ENCODE measurements around the gene ELP2.
"Not testable (repeated sequence)": the region's sequence is repeated elsewhere in the genome, so short reads cannot be mapped to it uniquely, and the experiment has no call there.

ELP2 gene

GRCh38 chr18:36116771-36117170 is 12.9 kb upstream of the ELP2 start:
- peaks cover 34% of the 10 kb centered on the region for H3K36me3 ChIP-seq (ENCODE audit: control insufficient read depth, insufficient read depth, low read length)
- not testable (repeated sequence) for H3K27me3 ChIP-seq (replicated peaks; ENCODE audit: control insufficient read depth, insufficient read depth, low read length, poor library complexity, severe bottlenecking); DNase-seq; H3K4me1 ChIP-seq (ENCODE audit: control insufficient read depth, insufficient read depth, low read length, poor library complexity, severe bottlenecking); H3K4me3 ChIP-seq (ENCODE audit: insufficient read depth, low read depth, low read length, poor library complexity, severe bottlenecking); H3K9me3 ChIP-seq (ENCODE audit: control insufficient read depth, low read length); H3K27ac ChIP-seq (ENCODE audit: insufficient read depth, low read length, poor library complexity, severe bottlenecking)

- peaks cover 24% of the 10 kb centered on the region for H3K36me3 ChIP-seq (ENCODE audit: control insufficient read depth, insufficient read depth, low read length)
Measured at GRCh38 chr18:36120297-36120696, 9.4 kb upstream of the ELP2 start.

GRCh38 chr18:36124841-36125240 is 4.9 kb upstream of the ELP2 start:
- no peak overlapping the region for H3K27ac ChIP-seq (ENCODE audit: insufficient read depth, low read length, poor library complexity, severe bottlenecking)
- no peaks in the 10 kb centered on the region for H3K27me3 ChIP-seq (replicated peaks; ENCODE audit: control insufficient read depth, insufficient read depth, low read length, poor library complexity, severe bottlenecking)
- peaks cover 10% of the 10 kb centered on the region for H3K4me1 ChIP-seq (ENCODE audit: control insufficient read depth, insufficient read depth, low read length, poor library complexity, severe bottlenecking)

More at GRCh38 chr18:36120297-36120696, 9.4 kb upstream of the ELP2 start:
- H3K9me3 ChIP-seq (ENCODE audit: control insufficient read depth, low read length): no peaks in the 10 kb centered on the region
- H3K27ac ChIP-seq (ENCODE audit: insufficient read depth, low read length, poor library complexity, severe bottlenecking): no peak overlapping the region
- DNase-seq: no peak
- no peaks in the 10 kb centered on the region for H3K4me1 ChIP-seq (ENCODE audit: control insufficient read depth, insufficient read depth, low read length, poor library complexity, severe bottlenecking)
- no peak overlapping the region for H3K4me3 ChIP-seq (ENCODE audit: insufficient read depth, low read depth, low read length, poor library complexity, severe bottlenecking)
- no peaks in the 10 kb centered on the region for H3K27me3 ChIP-seq (replicated peaks; ENCODE audit: control insufficient read depth, insufficient read depth, low read length, poor library complexity, severe bottlenecking)

GRCh38 chr18:36126668-36127067 is 3.0 kb upstream of the ELP2 start:
- H3K27me3 ChIP-seq (replicated peaks; ENCODE audit: control insufficient read depth, insufficient read depth, low read length, poor library complexity, severe bottlenecking): no peaks in the 10 kb centered on the region
- H3K27ac ChIP-seq (ENCODE audit: insufficient read depth, low read length, poor library complexity, severe bottlenecking): no peak overlapping the region
- H3K36me3 ChIP-seq (ENCODE audit: control insufficient read depth, insufficient read depth, low read length): peaks cover 15% of the 10 kb centered on the region
- no peaks in the 10 kb centered on the region for H3K9me3 ChIP-seq (ENCODE audit: control insufficient read depth, low read length)
- no peak for DNase-seq
- H3K4me3 ChIP-seq (ENCODE audit: insufficient read depth, low read depth, low read length, poor library complexity, severe bottlenecking): no peak overlapping the region
- H3K4me1 ChIP-seq (ENCODE audit: control insufficient read depth, insufficient read depth, low read length, poor library complexity, severe bottlenecking): peaks cover 20% of the 10 kb centered on the region

More at GRCh38 chr18:36124841-36125240, 4.9 kb upstream of the ELP2 start:
- no peak for DNase-seq
- H3K36me3 ChIP-seq (ENCODE audit: control insufficient read depth, insufficient read depth, low read length): peaks cover 19% of the 10 kb centered on the region
- no peak overlapping the region for H3K4me3 ChIP-seq (ENCODE audit: insufficient read depth, low read depth, low read length, poor library complexity, severe bottlenecking)
- H3K9me3 ChIP-seq (ENCODE audit: control insufficient read depth, low read length): no peaks in the 10 kb centered on the region

GRCh38 chr18:36127836-36128529 is 1.7 kb upstream of the ELP2 start:
- no peak overlapping the region for H3K27ac ChIP-seq (ENCODE audit: insufficient read depth, low read length, poor library complexity, severe bottlenecking)
- DNase-seq: no peak
- peaks cover 33% of the 10 kb centered on the region for H3K4me1 ChIP-seq (ENCODE audit: control insufficient read depth, insufficient read depth, low read length, poor library complexity, severe bottlenecking)
- H3K27me3 ChIP-seq (replicated peaks; ENCODE audit: control insufficient read depth, insufficient read depth, low read length, poor library complexity, severe bottlenecking): no peaks in the 10 kb centered on the region
- H3K9me3 ChIP-seq (ENCODE audit: control insufficient read depth, low read length): no peaks in the 10 kb centered on the region
- H3K4me3 ChIP-seq (ENCODE audit: insufficient read depth, low read depth, low read length, poor library complexity, severe bottlenecking): peak overlapping the region; percentile 99
- peaks cover 6% of the 10 kb centered on the region for H3K36me3 ChIP-seq (ENCODE audit: control insufficient read depth, insufficient read depth, low read length)

GRCh38 chr18:36128530-36128870 is 1.2 kb upstream of the ELP2 start:
- Histone ChIP-seq H3K4me3 (ENCODE audit: insufficient read depth, low read depth, low read length, poor library complexity, severe bottlenecking) (peak overlapping the region; percentile 99), H3K27ac (ENCODE audit: insufficient read depth, low read length, poor library complexity, severe bottlenecking) (peak overlapping the region; percentile 99), H3K4me1 (ENCODE audit: control insufficient read depth, insufficient read depth, low read length, poor library complexity, severe bottlenecking) (peaks cover 33% of the 10 kb centered on the region), H3K9me3 (ENCODE audit: control insufficient read depth, low read length) (no peaks in the 10 kb centered on the region), H3K27me3 (replicated peaks; ENCODE audit: control insufficient read depth, insufficient read depth, low read length, poor library complexity, severe bottlenecking) (no peaks in the 10 kb centered on the region), H3K36me3 (ENCODE audit: control insufficient read depth, insufficient read depth, low read length) (peaks cover 6% of the 10 kb centered on the region)
- no peak for DNase-seq

- Histone ChIP-seq H3K4me3 (ENCODE audit: insufficient read depth, low read depth, low read length, poor library complexity, severe bottlenecking) (peak overlapping the region; percentile 99), H3K36me3 (ENCODE audit: control insufficient read depth, insufficient read depth, low read length) (peaks cover 7% of the 10 kb centered on the region), H3K27ac (ENCODE audit: insufficient read depth, low read length, poor library complexity, severe bottlenecking) (peak overlapping the region; percentile 99), H3K4me1 (ENCODE audit: control insufficient read depth, insufficient read depth, low read length, poor library complexity, severe bottlenecking) (peaks cover 33% of the 10 kb centered on the region), H3K9me3 (ENCODE audit: control insufficient read depth, low read length) (no peaks in the 10 kb centered on the region), H3K27me3 (replicated peaks; ENCODE audit: control insufficient read depth, insufficient read depth, low read length, poor library complexity, severe bottlenecking) (no peaks in the 10 kb centered on the region)
- no peak for DNase-seq
Measured at GRCh38 chr18:36128907-36129299, 796 bp upstream of the ELP2 start.

GRCh38 chr18:36130039-36130831 is 536 bp downstream of the ELP2 start:
- Histone ChIP-seq H3K4me1 (ENCODE audit: control insufficient read depth, insufficient read depth, low read length, poor library complexity, severe bottlenecking) (peaks cover 33% of the 10 kb centered on the region), H3K27me3 (replicated peaks; ENCODE audit: control insufficient read depth, insufficient read depth, low read length, poor library complexity, severe bottlenecking) (no peaks in the 10 kb centered on the region), H3K36me3 (ENCODE audit: control insufficient read depth, insufficient read depth, low read length) (peaks cover 4% of the 10 kb centered on the region), H3K9me3 (ENCODE audit: control insufficient read depth, low read length) (no peaks in the 10 kb centered on the region), H3K27ac (ENCODE audit: insufficient read depth, low read length, poor library complexity, severe bottlenecking) (peak overlapping the region; percentile 99), H3K4me3 (ENCODE audit: insufficient read depth, low read depth, low read length, poor library complexity, severe bottlenecking) (peak overlapping the region; percentile 99)
- no peak for DNase-seq

- Histone ChIP-seq H3K27me3 (replicated peaks; ENCODE audit: control insufficient read depth, insufficient read depth, low read length, poor library complexity, severe bottlenecking) (no peaks in the 10 kb centered on the region), H3K4me1 (ENCODE audit: control insufficient read depth, insufficient read depth, low read length, poor library complexity, severe bottlenecking) (peaks cover 33% of the 10 kb centered on the region), H3K27ac (ENCODE audit: insufficient read depth, low read length, poor library complexity, severe bottlenecking) (no peak overlapping the region), H3K36me3 (ENCODE audit: control insufficient read depth, insufficient read depth, low read length) (peaks cover 4% of the 10 kb centered on the region), H3K9me3 (ENCODE audit: control insufficient read depth, low read length) (no peaks in the 10 kb centered on the region), H3K4me3 (ENCODE audit: insufficient read depth, low read depth, low read length, poor library complexity, severe bottlenecking) (peak overlapping the region; percentile 99)
- DNase-seq: no peak
Measured at GRCh38 chr18:36130883-36131653, 1.4 kb downstream of the ELP2 start.

Measured in effector memory CD4-positive, alpha-beta T cell (primary cell).